WTC11 (cell line): ENCODE results near the gene FANCC. TPM values are rescaled to one million over a fixed set of nuclear protein-coding genes. Genes with fewer than 3 reads are reported as not detected.

Experiments used
- ATAC-seq: fragments of 200-7000 bp; cut with Tn5 transposase; 2 replicates; pipeline ENCODE4 v1.10.0; 2021; ENCODE audit warnings: mild to moderate bottlenecking, moderate library complexity
- CTCF ChIA-PET: fragments of 300-600 bp; sonication (Branson Sonifier 250); formaldehyde crosslinking; loops from one replicate; lab custom pipeline; 2021; ENCODE audit warnings: antibody characterized with exemption; lab: Charles Lee
- POLR2A ChIA-PET: fragments of 350-600 bp; sonication (Branson Sonifier 250); formaldehyde crosslinking; loops from one replicate; lab custom pipeline; 2021; ENCODE audit warnings: antibody characterized with exemption; lab: Charles Lee
- DNase-seq: peaks from one replicate; pipeline ENCODE4 v3.0.0; 2021; ENCODE audit warnings: low spot score
- H3K27ac Mint-ChIP-seq: 2 replicates; pipeline ENCODE4 v1.8.0; 2021; ENCODE audit warnings: mixed read lengths
- H3K27me3 Mint-ChIP-seq: 2 replicates; pipeline ENCODE4 v1.8.0; 2021; ENCODE audit warnings: low read depth, mild to moderate bottlenecking, moderate library complexity, mixed read lengths
- H3K36me3 Mint-ChIP-seq: 2 replicates; pipeline ENCODE4 v1.8.0; 2021; ENCODE audit warnings: mixed read lengths
- H3K4me1 Mint-ChIP-seq: 2 replicates; pipeline ENCODE4 v1.8.0; 2022; ENCODE audit warnings: mixed read lengths
- H3K4me3 Mint-ChIP-seq: 2 replicates; pipeline ENCODE4 v1.8.0; 2021; ENCODE audit warnings: mild to moderate bottlenecking, moderate library complexity, mixed read lengths
- H3K9me3 Mint-ChIP-seq: 2 replicates; pipeline ENCODE4 v1.8.0; 2021; ENCODE audit warnings: mixed read lengths
- ARID4B ChIP-seq: sonication (generic); formaldehyde crosslinking; IDR thresholded peaks from 2 replicates; pipeline ENCODE4 v1.8.0; 2023; ENCODE audit warnings: missing genetic modification reagents, mild to moderate bottlenecking, borderline replicate concordance
- ATF1 ChIP-seq: sonication (generic); formaldehyde crosslinking; IDR thresholded peaks from 2 replicates; pipeline ENCODE4 v1.8.1; 2023; ENCODE audit warnings: mild to moderate bottlenecking, moderate library complexity, missing genetic modification reagents
- ATF6 ChIP-seq: sonication (generic); formaldehyde crosslinking; IDR thresholded peaks from 2 replicates; pipeline ENCODE4 v1.8.1; 2023; ENCODE audit warnings: mild to moderate bottlenecking, missing genetic modification reagents
- CBFB ChIP-seq: sonication (generic); formaldehyde crosslinking; IDR thresholded peaks from 2 replicates; pipeline ENCODE4 v1.8.1; 2022; ENCODE audit warnings: mild to moderate bottlenecking, low read depth, missing genetic modification reagents
- CREM ChIP-seq: sonication (generic); formaldehyde crosslinking; IDR thresholded peaks from 2 replicates; pipeline ENCODE4 v1.8.1; 2022; ENCODE audit warnings: mild to moderate bottlenecking, missing genetic modification reagents, moderate library complexity
- CTCF ChIP-seq: fragments of 200-600 bp; IDR thresholded peaks from 2 replicates; pipeline ENCODE4 v1.8.0; 2022; ENCODE audit warnings: antibody characterized with exemption
- E2F1 ChIP-seq: sonication (generic); formaldehyde crosslinking; IDR thresholded peaks from 2 replicates; pipeline ENCODE4 v1.8.0; 2022; ENCODE audit warnings: mild to moderate bottlenecking, missing genetic modification reagents
- FOXJ3 ChIP-seq: sonication (generic); formaldehyde crosslinking; IDR thresholded peaks from 2 replicates; pipeline ENCODE4 v1.9.0; 2021; ENCODE audit warnings: missing genetic modification reagents, mild to moderate bottlenecking, borderline replicate concordance
- GABPB1 ChIP-seq: sonication (generic); formaldehyde crosslinking; IDR thresholded peaks from 2 replicates; pipeline ENCODE4 v1.8.1; 2023; ENCODE audit warnings: mild to moderate bottlenecking, missing genetic modification reagents
- GRHL2 ChIP-seq: fragments of 250-450 bp; sonication (Bioruptor Pico); IDR thresholded peaks from 2 replicates; pipeline ENCODE4 v1.8.0; 2022; ENCODE audit warnings: mild to moderate bottlenecking, moderate library complexity; ENCODE audit not compliant: insufficient replicate concordance, severe bottlenecking
- GTF2I ChIP-seq: fragments of 250-450 bp; sonication (Bioruptor Pico); conservative IDR thresholded peaks from 2 replicates; pipeline ENCODE4 v1.4.0; 2021; ENCODE audit warnings: mild to moderate bottlenecking
- JAZF1 ChIP-seq: fragments of 250-450 bp; sonication (Bioruptor Pico); IDR thresholded peaks from 2 replicates; pipeline ENCODE4 v1.9.0; 2021; ENCODE audit warnings: moderate library complexity, mild to moderate bottlenecking, inconsistent platforms
- JUN ChIP-seq: sonication (generic); formaldehyde crosslinking; IDR thresholded peaks from 2 replicates; pipeline ENCODE4 v1.8.0; 2023; ENCODE audit warnings: mild to moderate bottlenecking, missing genetic modification reagents
- KAT7 ChIP-seq: sonication (generic); formaldehyde crosslinking; IDR thresholded peaks from 2 replicates; pipeline ENCODE4 v1.8.1; 2023; ENCODE audit warnings: missing genetic modification reagents, mild to moderate bottlenecking, borderline replicate concordance
- NFATC4 ChIP-seq: fragments of 250-450 bp; sonication (Bioruptor Pico); IDR thresholded peaks from 2 replicates; pipeline ENCODE4 v1.9.0; 2021; ENCODE audit warnings: mild to moderate bottlenecking
- NFE2L1 ChIP-seq: sonication (generic); formaldehyde crosslinking; IDR thresholded peaks from 2 replicates; pipeline ENCODE4 v1.8.1; 2023; ENCODE audit warnings: missing genetic modification reagents
- NR1H2 ChIP-seq: sonication (generic); formaldehyde crosslinking; IDR thresholded peaks from 2 replicates; pipeline ENCODE4 v1.9.0; 2021; ENCODE audit warnings: mild to moderate bottlenecking, moderate library complexity, missing genetic modification reagents
- OVOL2 ChIP-seq: fragments of 250-450 bp; sonication (Bioruptor Pico); IDR thresholded peaks from 2 replicates; pipeline ENCODE4 v1.9.0; 2021; ENCODE audit warnings: mild to moderate bottlenecking, borderline replicate concordance
- PREB ChIP-seq: sonication (generic); formaldehyde crosslinking; IDR thresholded peaks from 2 replicates; pipeline ENCODE4 v1.8.1; 2022; ENCODE audit warnings: mild to moderate bottlenecking, missing genetic modification reagents, moderate library complexity, borderline replicate concordance
- USF1 ChIP-seq: sonication (generic); formaldehyde crosslinking; IDR thresholded peaks from 2 replicates; pipeline ENCODE4 v1.8.0; 2022; ENCODE audit warnings: mild to moderate bottlenecking, missing genetic modification reagents
- ZNF121 ChIP-seq: sonication (generic); formaldehyde crosslinking; IDR thresholded peaks from 2 replicates; pipeline ENCODE4 v1.8.0; 2023; ENCODE audit warnings: missing genetic modification reagents
- ZNF512 ChIP-seq: sonication (generic); formaldehyde crosslinking; IDR thresholded peaks from 2 replicates; pipeline ENCODE4 v1.8.1; 2022; ENCODE audit warnings: missing genetic modification reagents, borderline replicate concordance
- total RNA-seq: library from RNA; stranded (reverse); gene quantifications from 3 replicates; pipeline ENCODE4 v1.2.3, GENCODE V29; 2021

Gene FANCC
- total RNA-seq, 1 experiment from 2014 or later: 10.9 TPM

GRCh38 chr9:95101326-95101725 lies 216.2 kb downstream of the FANCC start:
- Mint-ChIP-seq H3K4me1 (peaks cover 17% of the 10 kb centered on the region), H3K27me3 (no peaks in the 10 kb centered on the region), H3K9me3 (no peaks in the 10 kb centered on the region), H3K27ac (no peak overlapping the region), H3K4me3 (no peak overlapping the region), H3K36me3 (no peaks in the 10 kb centered on the region)
- no peak for DNase-seq
- CTCF ChIA-PET: interaction anchor here (0.9 to 2.9 kb wide), 4 partner anchors 9 to 67 kb away, joined by 3 to 12 read pairs (median 4); no protein-coding TSS in a partner anchor
- no peak for TF ChIP-seq GRHL2
- no peak for TF ChIP-seq CREM (CRISPR knock-in tag)
- no peak for TF ChIP-seq GTF2I (CRISPR knock-in tag)
- no peak for TF ChIP-seq NFE2L1 (CRISPR knock-in tag)
- no peak for TF ChIP-seq JUN (CRISPR knock-in tag)
- TF ChIP-seq CTCF: no peak
- TF ChIP-seq ATF1: no peak
- TF ChIP-seq ATF6 (CRISPR knock-in tag): no peak
- TF ChIP-seq FOXJ3 (CRISPR knock-in tag): no peak
- TF ChIP-seq JAZF1: no peak
- TF ChIP-seq OVOL2 (CRISPR knock-in tag): no peak
- TF ChIP-seq E2F1 (CRISPR knock-in tag): no peak
- no peak for TF ChIP-seq NR1H2 (CRISPR knock-in tag)
- TF ChIP-seq GABPB1: no peak
- POLR2A ChIA-PET: no interaction called here
- ATAC-seq: no peak

- H3K4me3 Mint-ChIP-seq: no peak overlapping the region
- no peaks in the 10 kb centered on the region for H3K36me3 Mint-ChIP-seq
- no peak overlapping the region for H3K27ac Mint-ChIP-seq
- no peak for ATAC-seq
- POLR2A ChIA-PET: no interaction called here
- no peaks in the 10 kb centered on the region for H3K9me3 Mint-ChIP-seq
- peaks cover 21% of the 10 kb centered on the region for H3K4me1 Mint-ChIP-seq
- H3K27me3 Mint-ChIP-seq: no peaks in the 10 kb centered on the region
- DNase-seq: no peak
- CTCF ChIA-PET: interaction anchor here (1.2 kb wide), 1 partner anchor 28 kb away, joined by 8 read pairs; no protein-coding TSS in a partner anchor
- TF ChIP-seq KAT7 (CRISPR knock-in tag) (no peak), NFATC4 (CRISPR knock-in tag) (no peak), E2F1 (CRISPR knock-in tag) (no peak), CBFB (no peak), USF1 (no peak), PREB (CRISPR knock-in tag) (no peak), ZNF121 (CRISPR knock-in tag) (no peak), GTF2I (CRISPR knock-in tag) (no peak), ARID4B (CRISPR knock-in tag) (no peak), ZNF512 (CRISPR knock-in tag) (no peak)
These were observed 217.4 kb downstream of the FANCC start for GRCh38 chr9:95100071-95100627.
